HT-29 (cell line): Measurements from ENCODE around the gene FLAD1. TPM values are rescaled to one million over a fixed set of nuclear protein-coding genes. Genes with fewer than 3 reads are reported as not detected.
"Not testable (repeated sequence)": the region's sequence is repeated elsewhere in the genome, so short reads cannot be mapped to it uniquely, and the experiment has no call there.

Experiments used
- DNase-seq: peaks from one replicate; pipeline ENCODE4 v3.0.0-alpha.2; 2015; ENCODE audit warnings: low spot score
- total RNA-seq: library from RNA; depleted of rRNA; stranded (reverse); fragments of >200 nt; shearing (Covaris generic); gene quantifications from 2 replicates; pipeline ENCODE4 v1.2.3, GENCODE V29; 2014

The FLAD1 gene
- total RNA-seq, 1 experiment from 2014 or later, result 85.5 TPM

GRCh38 chr1:154967331-154967950 is 15.7 kb upstream of the FLAD1 start:
- no peak for DNase-seq

- no peak for DNase-seq
Measured at GRCh38 chr1:154968731-154969130, 14.4 kb upstream of the FLAD1 start.

GRCh38 chr1:154969246-154969645 is 13.9 kb upstream of the FLAD1 start:
- no peak for DNase-seq

GRCh38 chr1:154969860-154970452 is 13.2 kb upstream of the FLAD1 start:
- DNase-seq, result no peak

GRCh38 chr1:154970631-154971340 is 12.4 kb upstream of the FLAD1 start, which contains the start of gene SHC1:
Gene SHC1, minus strand, starts transcription at chr1:154970747. Its CDS starts 221 bp downstream, at chr1:154970526.
- peak; percentile 62 for DNase-seq

GRCh38 chr1:154971341-154971998 is 11.7 kb upstream of the FLAD1 start:
- peak; percentile 55 for DNase-seq

GRCh38 chr1:154972213-154972516 is 11.0 kb upstream of the FLAD1 start:
- DNase-seq, result no peak

GRCh38 chr1:154972517-154973343 is 10.4 kb upstream of the FLAD1 start:
- DNase-seq, result peak; percentile 93

GRCh38 chr1:154973344-154974101 is 9.6 kb upstream of the FLAD1 start:
- DNase-seq, result peak; percentile 99

- DNase-seq, result peak; percentile 99
Measured at GRCh38 chr1:154974102-154974807, 8.9 kb upstream of the FLAD1 start, which contains the start of gene CKS1B. Gene CKS1B, plus strand, starts transcription at chr1:154974681. Its CDS starts 65 bp downstream, at chr1:154974746.

- DNase-seq, result peak; percentile 98
Measured at GRCh38 chr1:154974808-154975408, 8.2 kb upstream of the FLAD1 start.

GRCh38 chr1:154975409-154976059 is 7.6 kb upstream of the FLAD1 start:
- DNase-seq, result peak; percentile 34

- not testable (repeated sequence) for DNase-seq
Measured at GRCh38 chr1:154977762-154978161, 5.4 kb upstream of the FLAD1 start.

- no peak for DNase-seq
Measured at GRCh38 chr1:154978360-154978759, 4.8 kb upstream of the FLAD1 start.

- no peak for DNase-seq
Measured at GRCh38 chr1:154982341-154982740, 803 bp upstream of the FLAD1 start.

- DNase-seq, result no peak
Measured at GRCh38 chr1:154983776-154984466, 777 bp downstream of the FLAD1 start.

GRCh38 chr1:154986736-154987135 is 3.6 kb downstream of the FLAD1 start:
- DNase-seq, result not testable (repeated sequence)

- DNase-seq, result no peak
Measured at GRCh38 chr1:154987326-154987725, 4.2 kb downstream of the FLAD1 start.
